ENCODE data around the gene NUP98.
"Not testable (repeated sequence)": the region's sequence is repeated elsewhere in the genome, so short reads cannot be mapped to it uniquely, and the experiment has no call there.

Gene NUP98

GRCh38 chr11:3775736-3776406, 21.5 kb downstream of the NUP98 start:
- no peak for TF ChIP-seq CTCF (IDR thresholded peaks at IDR 0.05; ENCODE audit: low read depth, low read length, missing control alignments)
- in situ Hi-C loops (cut with HindIII; ENCODE audit: low pct_ligation_motif_present, low sequenced_read_pairs): no loop called here

GRCh38 chr11:3773180-3773579, 24.2 kb downstream of the NUP98 start:
- no peak for TF ChIP-seq CTCF (IDR thresholded peaks at IDR 0.05; ENCODE audit: low read depth, low read length, missing control alignments)
- no peak for DNase-seq
- H3K36me3 ChIP-seq (replicated peaks): peaks cover 67% of the 10 kb centered on the region
- in situ Hi-C loops (cut with HindIII; ENCODE audit: low pct_ligation_motif_present, low sequenced_read_pairs): no loop called here
- H3K4me3 ChIP-seq (ENCODE audit: low read depth, low read length): no peak overlapping the region
- no peak overlapping the region for H3K27ac ChIP-seq
- no peaks in the 10 kb centered on the region for H3K27me3 ChIP-seq (replicated peaks)

More at GRCh38 chr11:3775736-3776406, 21.5 kb downstream of the NUP98 start:
- no peak for DNase-seq
- H3K27ac ChIP-seq: no peak overlapping the region
- H3K36me3 ChIP-seq (replicated peaks): peaks cover 65% of the 10 kb centered on the region
- H3K27me3 ChIP-seq (replicated peaks): no peaks in the 10 kb centered on the region
- H3K4me3 ChIP-seq (ENCODE audit: low read depth, low read length): no peak overlapping the region

- no peak for TF ChIP-seq CTCF (IDR thresholded peaks at IDR 0.05; ENCODE audit: low read depth, low read length, missing control alignments)
- no peak overlapping the region for H3K4me3 ChIP-seq (ENCODE audit: low read depth, low read length)
- no peak for DNase-seq
- in situ Hi-C loops (cut with HindIII; ENCODE audit: low pct_ligation_motif_present, low sequenced_read_pairs): no loop called here
- H3K36me3 ChIP-seq (replicated peaks): peaks cover 87% of the 10 kb centered on the region
- H3K27ac ChIP-seq: no peak overlapping the region
- H3K27me3 ChIP-seq (replicated peaks): no peaks in the 10 kb centered on the region
These were observed 29.8 kb downstream of the NUP98 start for GRCh38 chr11:3767536-3767935.

GRCh38 chr11:3766836-3767235, 30.5 kb downstream of the NUP98 start:
- H3K27me3 ChIP-seq (replicated peaks); DNase-seq; H3K27ac ChIP-seq; in situ Hi-C loops (cut with HindIII; ENCODE audit: low pct_ligation_motif_present, low sequenced_read_pairs); H3K4me3 ChIP-seq (ENCODE audit: low read depth, low read length): not testable (repeated sequence)
- peaks cover 85% of the 10 kb centered on the region for H3K36me3 ChIP-seq (replicated peaks)

GRCh38 chr11:3764266-3764665, 33.1 kb downstream of the NUP98 start:
- Histone ChIP-seq H3K27me3 (replicated peaks) (no peaks in the 10 kb centered on the region), H3K27ac (no peak overlapping the region), H3K4me3 (ENCODE audit: low read depth, low read length) (no peak overlapping the region), H3K36me3 (replicated peaks) (peaks cover 86% of the 10 kb centered on the region)
- no peak for DNase-seq
- TF ChIP-seq CTCF (IDR thresholded peaks at IDR 0.05; ENCODE audit: low read depth, low read length, missing control alignments): no peak
- in situ Hi-C loops (cut with HindIII; ENCODE audit: low pct_ligation_motif_present, low sequenced_read_pairs): no loop called here

- no peak overlapping the region for H3K4me3 ChIP-seq (ENCODE audit: low read depth, low read length)
- in situ Hi-C loops (cut with HindIII; ENCODE audit: low pct_ligation_motif_present, low sequenced_read_pairs): no loop called here
- no peak for DNase-seq
- no peaks in the 10 kb centered on the region for H3K27me3 ChIP-seq (replicated peaks)
- H3K36me3 ChIP-seq (replicated peaks): peaks cover 52% of the 10 kb centered on the region
- H3K27ac ChIP-seq: no peak overlapping the region
- TF ChIP-seq CTCF (IDR thresholded peaks at IDR 0.05; ENCODE audit: low read depth, low read length, missing control alignments): no peak
These were observed 42.2 kb downstream of the NUP98 start for GRCh38 chr11:3755151-3755550.
